ENCODE results near the gene GPR22.
A peak's percentile ranks its signal among the peaks of the same experiment; 100 is the strongest.

GPR22 gene

DNA sequence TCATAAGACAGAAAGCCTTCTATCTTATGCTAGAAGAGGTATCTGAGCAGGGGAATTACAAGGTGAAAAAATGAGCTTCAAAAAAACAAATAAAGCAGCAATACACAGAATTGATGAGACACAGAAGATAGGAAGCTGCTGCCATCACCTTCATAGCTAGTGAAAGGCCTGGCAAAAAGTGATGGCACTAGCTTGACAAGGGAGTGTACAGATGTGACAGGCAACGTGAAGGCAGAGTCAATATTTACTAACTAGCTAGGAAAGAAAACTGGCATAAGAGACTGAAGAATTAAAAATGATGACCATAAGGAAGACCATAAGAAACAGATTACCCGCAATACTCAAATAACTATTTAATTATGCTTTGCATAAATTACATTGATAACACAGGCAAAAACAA lies 9.4 kb downstream of the GPR22 start:
- no peak for DNase-seq

DNA sequence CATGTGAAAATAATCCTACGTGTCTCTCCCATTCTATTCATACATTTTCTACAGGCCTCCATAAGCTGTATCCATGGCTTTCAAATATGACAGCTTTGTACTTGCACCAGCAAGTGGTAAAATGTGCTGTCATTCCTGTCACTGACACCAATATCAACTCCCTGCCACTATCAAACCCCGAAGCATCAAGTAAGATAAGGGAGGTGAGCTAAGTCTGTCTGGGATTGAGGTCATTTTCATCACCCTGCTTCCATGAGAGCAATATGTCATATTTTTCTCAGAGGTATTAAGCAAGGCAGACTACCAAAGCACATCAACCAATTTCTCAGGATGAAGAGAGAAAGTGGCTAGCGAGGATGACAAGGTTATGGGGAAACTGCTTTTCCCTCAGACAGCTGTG lies 11.1 kb downstream of the GPR22 start:
- no peak for DNase-seq

DNA sequence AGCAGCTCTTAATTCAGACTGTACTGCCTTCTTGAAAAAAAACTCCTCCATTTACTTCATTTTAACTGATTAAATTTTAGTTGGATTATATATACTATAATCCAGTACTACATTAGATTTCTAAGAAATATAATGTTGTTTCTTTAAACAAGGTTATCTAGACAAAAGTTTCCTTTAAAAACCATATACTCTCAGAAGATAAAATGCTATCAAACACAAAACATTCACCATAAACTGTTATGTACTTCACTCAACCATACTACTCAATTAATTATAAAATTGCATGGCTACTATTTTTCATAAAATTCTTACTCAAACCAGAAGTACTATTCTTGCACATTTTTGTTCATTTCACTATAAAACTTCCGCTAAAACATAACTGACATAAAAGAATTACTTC lies 12.7 kb downstream of the GPR22 start:
- DNase-seq = no peak

DNA sequence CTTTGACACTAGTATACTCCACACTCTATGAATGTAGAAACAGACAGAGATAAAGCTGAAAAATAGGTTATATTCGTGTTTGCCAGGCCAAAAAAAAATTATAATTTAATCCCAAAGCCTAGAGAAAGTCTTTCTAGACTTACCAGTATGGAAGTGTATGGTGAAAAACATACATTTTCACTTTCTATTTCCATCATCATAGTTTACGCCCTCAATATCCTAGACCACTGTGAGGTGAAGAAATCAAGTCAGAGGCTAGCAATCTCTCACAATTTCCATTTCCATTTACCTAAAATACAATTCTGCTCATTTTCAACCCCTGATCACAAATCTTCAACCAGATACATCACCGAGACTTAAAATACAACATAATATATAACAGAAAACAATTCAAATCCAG lies 16.2 kb downstream of the GPR22 start:
- DNase-seq = no peak

DNA sequence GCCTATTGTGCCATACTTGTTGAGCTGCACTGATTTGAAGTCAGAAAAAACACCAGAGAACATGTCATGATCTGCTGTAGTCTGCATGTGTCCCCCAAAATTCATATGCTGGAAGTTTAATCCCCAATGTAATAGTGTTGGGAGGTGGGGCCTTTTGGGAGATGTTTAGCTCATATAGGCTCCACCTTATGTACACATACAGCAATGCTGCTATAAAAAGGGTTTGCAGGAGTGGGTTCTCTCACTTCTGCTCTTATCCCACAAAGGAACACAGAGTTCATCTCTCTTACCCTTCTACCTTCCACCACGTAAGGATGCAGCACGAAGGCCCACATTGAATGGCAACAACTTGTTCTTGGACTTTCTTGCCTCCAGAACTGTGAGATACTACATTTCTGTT lies 23.0 kb downstream of the GPR22 start:
- DNase-seq = no peak

DNA sequence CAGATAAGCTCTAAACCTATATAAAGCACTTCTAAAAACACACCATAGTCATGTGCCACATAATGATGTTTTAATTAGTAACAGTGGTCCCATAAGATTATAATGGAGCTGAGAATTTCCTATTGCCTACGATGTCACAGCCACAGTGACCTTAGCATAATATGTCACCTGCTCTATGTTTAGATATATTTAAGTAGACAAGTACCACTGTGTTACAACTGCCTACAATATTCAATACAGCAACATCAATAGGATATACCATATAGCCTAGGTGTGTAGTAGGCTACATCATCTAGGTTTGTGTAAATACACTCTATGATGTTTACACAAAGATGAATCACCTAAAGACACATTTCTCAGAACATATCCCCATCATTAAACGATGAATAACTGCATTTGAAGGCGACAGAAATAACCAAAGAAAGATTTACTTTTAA lies 24.5 kb downstream of the GPR22 start:
- no peak for DNase-seq

DNA sequence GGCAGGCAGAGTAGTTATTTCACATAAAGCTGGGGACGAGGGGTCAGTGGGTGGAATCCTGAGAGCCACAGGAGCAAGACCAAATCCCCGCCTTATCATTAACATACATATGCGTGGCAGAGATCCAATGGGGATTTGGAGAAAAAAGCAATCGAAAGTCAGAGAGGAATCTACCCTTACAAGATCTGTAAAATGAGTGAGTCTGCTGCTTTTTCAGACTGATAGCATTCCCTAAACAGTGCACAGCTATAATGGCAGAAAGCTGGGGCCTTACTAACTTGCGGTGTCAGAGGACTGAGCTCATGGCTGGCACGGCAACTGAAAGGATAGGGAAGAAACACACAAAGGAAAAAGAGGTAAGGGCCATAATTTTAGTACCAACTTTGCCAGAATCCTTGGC lies 25.0 kb downstream of the GPR22 start:
- no peak for DNase-seq

DNA sequence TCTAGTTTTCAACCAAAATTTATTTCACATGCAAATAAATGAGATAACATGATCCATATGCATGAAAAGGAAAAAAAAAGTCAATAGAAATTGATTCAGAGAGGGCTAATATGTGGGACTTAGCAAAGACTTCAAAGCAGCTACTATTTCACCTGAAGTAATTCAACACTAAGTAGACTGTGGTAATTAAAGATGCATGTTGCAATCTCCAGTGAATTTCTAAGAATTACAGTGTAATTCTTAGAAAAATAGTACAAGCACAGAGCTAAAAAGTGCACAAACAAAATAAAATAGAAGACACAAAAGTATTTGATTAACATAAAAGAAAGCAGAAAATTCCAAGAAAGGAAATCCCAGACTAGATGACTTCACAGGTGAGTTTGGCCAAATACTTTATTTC lies 25.7 kb downstream of the GPR22 start:
- DNase-seq = no peak

DNA sequence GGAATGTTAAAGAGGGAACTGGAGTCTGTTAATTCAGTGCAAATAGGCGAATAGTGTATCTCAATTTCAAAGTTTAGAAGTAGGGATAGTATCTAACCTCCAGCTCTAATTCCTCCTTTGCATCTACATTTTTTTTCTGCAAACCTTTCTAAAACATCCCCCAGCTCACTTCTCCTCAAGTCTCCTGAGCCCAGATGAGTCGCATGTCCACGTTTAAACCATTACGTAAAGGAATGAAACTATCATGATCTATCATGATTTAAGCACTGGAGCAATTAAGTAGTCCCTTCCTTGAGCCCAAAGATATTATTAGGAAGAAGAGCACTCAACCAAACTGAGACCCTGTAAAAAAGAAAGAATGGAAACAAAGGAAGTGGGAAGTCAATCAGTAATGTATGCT lies 29.9 kb downstream of the GPR22 start:
- DNase-seq = no peak

DNA sequence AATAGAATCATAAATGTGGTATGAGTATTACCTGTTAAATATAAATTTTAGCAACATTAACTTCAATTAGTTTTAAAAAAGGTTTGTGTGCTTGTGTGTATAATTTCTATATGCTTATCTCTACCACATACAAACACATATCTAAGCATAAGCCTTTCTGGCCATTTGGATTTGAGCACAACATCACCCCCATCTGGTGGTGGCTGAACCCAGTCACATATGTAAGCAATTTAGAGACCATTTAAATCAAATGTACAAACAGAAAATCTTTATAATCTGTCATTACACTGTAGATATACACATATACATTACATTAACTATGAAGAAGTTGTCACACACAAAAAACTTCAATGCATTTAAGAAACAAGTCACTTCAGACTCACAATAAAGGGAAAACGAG lies 31.7 kb downstream of the GPR22 start:
- peak; percentile 9 to 29 for DNase-seq

DNA sequence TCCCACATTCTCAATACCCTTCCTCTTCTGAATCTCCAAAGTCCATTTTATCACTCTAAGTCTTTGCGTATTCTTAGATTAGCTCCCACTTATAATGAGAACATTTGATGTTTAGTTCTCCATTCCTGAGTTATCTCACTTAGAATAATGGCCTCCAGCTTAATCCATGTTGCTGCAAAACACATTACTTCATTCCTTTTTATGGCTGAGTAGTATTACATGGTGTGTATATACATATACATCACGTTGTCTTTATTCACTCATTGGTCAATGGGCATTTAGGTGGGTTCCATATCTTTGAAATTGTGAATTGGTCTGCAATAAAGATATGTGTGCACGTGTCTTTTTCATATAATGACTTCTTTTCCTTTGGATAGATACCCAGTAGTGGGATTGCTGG lies 32.3 kb downstream of the GPR22 start:
- no peak for DNase-seq

DNA sequence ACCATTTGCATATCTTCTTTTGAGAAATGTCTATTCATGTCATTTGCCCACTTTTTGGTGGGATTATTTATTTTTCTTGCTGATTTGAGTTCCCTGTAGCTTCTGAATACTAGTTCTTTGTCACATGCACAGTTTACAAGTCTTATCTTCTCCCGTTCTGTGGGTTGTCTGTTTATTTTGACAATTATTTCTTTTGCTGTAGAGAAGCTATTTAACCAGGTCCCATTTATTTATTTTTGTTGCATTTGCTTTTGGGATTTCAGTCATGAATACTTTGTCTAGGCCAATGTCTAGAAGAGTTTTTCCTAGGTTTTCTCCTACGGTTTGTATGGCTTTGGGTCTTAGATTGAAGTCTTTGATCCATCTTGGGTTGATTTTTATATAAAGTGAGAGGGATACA lies 32.9 kb downstream of the GPR22 start:
- no peak for DNase-seq

DNA sequence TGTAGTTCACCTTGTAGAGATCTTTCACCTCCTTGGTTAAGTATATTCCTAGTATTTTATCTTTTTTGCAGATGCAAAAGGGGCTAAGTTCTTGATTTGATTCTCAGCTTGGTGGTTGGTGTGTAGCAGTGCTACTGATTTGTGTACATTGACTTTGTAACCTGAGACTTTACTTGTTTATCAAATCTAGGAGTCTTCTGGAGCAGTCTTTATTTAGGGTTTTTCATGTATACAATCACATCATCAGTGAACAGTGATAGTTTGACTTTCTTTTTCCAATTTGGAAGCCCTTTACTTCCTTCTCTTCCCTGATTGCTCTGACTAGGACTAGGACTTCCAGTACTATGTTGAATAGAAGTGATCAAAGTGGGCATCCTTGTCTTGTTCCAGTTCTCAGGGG lies 33.8 kb downstream of the GPR22 start:
- no peak for DNase-seq

DNA sequence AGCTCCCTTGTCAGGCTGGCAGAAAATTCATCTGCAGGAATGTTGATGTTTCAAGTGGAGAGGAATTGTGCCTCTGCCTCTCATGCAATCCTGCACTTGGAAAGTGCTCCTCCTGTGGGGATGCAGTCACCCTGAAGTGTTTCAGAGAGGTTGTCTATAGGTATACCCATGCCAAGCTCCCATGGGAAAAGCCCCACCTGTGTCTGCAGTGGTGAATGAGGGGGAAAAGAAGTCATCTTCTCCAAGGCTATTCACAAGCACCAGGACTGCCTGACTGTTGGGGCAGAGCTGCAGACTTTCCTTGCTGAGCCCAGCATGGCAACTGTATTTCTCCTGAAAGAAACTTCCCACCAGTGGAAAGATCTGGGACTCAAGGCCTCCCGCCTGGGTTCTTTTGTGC lies 35.5 kb downstream of the GPR22 start:
- DNase-seq = no peak

DNA sequence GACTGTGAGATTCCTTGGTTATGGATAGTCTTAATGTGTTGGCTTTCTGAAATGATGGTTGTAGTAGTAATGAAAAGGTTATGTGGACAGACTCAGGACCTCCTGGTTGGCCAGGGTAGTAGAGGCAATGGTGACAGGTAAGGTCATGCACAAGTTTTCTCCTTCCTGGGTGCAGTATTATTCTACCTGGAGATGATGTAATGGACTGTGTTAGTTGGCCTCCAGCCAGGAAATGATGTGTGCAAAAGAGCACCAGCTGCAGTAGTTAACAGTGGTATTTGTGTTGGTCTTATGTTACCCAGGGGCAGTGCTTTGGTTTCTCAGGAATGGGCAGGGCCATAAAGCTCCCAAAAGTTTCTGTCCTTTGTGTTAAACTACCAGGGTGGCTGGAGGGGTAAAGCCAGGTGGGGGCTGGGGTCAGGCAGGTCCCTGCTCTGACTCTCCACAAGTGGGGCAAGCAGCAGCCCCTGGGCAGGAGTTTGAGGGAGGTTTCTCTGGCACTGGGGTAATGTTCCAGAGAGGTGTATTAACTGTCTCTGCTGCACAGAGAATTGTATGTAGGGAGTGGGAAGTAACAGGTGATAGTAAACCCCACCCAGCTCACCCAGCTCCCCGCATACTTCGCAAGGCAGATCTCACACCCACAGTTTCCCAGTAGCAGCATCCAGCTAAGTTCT lies 36.3 kb downstream of the GPR22 start:
- no peak for DNase-seq

DNA sequence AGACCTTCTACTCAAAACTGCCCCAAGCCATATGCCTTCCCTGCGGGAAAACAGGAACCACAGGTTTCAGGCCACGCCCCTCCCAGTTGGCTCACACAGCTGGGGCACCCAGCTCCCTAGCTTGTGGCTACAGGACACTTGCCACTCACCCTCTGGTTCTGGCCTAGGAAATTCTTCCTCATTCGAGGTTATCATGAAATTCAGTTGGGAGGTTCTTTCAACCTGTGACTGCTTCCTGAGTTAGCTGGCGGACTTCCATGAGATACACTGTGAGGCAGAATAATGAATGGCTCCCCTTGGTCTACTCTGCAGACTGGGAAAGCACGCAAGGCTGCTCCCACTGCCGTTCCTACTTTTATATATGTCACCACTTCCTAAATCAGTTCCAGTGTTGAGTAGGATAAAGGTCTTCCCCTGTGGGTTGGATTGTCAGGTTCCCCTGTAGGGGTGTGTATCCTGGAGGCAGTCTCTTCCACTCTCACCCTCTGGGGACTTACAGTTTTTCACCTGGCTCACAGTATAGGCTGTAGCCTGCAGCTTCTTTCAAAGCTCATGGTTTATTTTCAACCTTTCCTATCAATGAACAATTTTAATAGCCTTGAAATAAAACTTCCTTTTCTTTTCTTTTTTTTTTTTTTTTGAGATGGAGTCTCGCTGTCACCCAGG lies 37.0 kb downstream of the GPR22 start:
- peak; percentile 70 to 72 for DNase-seq
